ENCODE results near the gene S1PR3. TPM values are rescaled to one million over a fixed set of nuclear protein-coding genes. Genes with fewer than 3 reads are reported as not detected.
A peak's percentile ranks its signal among the peaks of the same experiment; 100 is the strongest.

Gene S1PR3
- polyA plus RNA-seq, 2 of the 4 experiments (the other 2 are of a cell fraction): 26.4 to 33.7 TPM

DNA sequence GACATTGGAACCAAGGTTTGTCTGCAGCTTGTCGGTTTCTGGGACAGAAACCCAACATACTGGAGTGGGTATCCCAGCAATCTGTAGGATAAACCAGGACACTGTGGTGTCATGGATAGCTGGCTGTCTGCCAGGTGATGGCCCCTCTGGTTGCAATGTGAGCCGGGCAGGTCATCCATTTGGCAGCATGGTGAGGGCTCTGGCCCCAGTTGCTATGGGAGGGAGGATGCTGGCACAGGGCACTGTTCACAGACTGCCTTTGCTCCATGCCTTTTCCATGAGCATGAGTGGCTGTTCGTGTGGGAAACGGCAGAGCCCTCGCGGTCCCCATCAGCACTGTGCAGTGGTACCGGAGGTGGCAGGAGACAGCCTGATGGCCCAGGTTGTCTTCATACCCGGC, 6.4 kb downstream of the S1PR3 start:
- TF ChIP-seq JUN (IDR thresholded peaks at IDR 0.05): no peak
- TF ChIP-seq, protein P1, sequence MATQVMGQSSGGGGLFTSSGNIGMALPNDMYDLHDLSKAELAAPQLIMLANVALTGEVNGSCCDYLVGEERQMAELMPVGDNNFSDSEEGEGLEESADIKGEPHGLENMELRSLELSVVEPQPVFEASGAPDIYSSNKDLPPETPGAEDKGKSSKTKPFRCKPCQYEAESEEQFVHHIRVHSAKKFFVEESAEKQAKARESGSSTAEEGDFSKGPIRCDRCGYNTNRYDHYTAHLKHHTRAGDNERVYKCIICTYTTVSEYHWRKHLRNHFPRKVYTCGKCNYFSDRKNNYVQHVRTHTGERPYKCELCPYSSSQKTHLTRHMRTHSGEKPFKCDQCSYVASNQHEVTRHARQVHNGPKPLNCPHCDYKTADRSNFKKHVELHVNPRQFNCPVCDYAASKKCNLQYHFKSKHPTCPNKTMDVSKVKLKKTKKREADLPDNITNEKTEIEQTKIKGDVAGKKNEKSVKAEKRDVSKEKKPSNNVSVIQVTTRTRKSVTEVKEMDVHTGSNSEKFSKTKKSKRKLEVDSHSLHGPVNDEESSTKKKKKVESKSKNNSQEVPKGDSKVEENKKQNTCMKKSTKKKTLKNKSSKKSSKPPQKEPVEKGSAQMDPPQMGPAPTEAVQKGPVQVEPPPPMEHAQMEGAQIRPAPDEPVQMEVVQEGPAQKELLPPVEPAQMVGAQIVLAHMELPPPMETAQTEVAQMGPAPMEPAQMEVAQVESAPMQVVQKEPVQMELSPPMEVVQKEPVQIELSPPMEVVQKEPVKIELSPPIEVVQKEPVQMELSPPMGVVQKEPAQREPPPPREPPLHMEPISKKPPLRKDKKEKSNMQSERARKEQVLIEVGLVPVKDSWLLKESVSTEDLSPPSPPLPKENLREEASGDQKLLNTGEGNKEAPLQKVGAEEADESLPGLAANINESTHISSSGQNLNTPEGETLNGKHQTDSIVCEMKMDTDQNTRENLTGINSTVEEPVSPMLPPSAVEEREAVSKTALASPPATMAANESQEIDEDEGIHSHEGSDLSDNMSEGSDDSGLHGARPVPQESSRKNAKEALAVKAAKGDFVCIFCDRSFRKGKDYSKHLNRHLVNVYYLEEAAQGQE (IDR thresholded peaks at IDR 0.05): no peak
- TF ChIP-seq HOXA7 (CRISPR knock-in tag; IDR thresholded peaks at IDR 0.05): no peak
- TF ChIP-seq TFCP2L1 (CRISPR knock-in tag; IDR thresholded peaks at IDR 0.05): no peak
- no peak for TF ChIP-seq EP300 (IDR thresholded peaks at IDR 0.05)
- no peak for TF ChIP-seq FOSL2 (IDR thresholded peaks at IDR 0.05)
- TF ChIP-seq FOSL2 (CRISPR knock-in tag; IDR thresholded peaks at IDR 0.05): no peak
- no peak for TF ChIP-seq HES2 (IDR thresholded peaks at IDR 0.05)
- no peak for TF ChIP-seq ESRRA (IDR thresholded peaks at IDR 0.05; ENCODE audit: borderline replicate concordance, low read length)
- TF ChIP-seq SREBF2 (IDR thresholded peaks at IDR 0.05): no peak
- no peak for TF ChIP-seq NPAS2 (CRISPR knock-in tag; IDR thresholded peaks at IDR 0.05; ENCODE audit: borderline replicate concordance)
- no peak for TF ChIP-seq BHLHE40 (IDR thresholded peaks at IDR 0.05; ENCODE audit: low read depth, low read length)
- no peak for TF ChIP-seq RFX5 (IDR thresholded peaks at IDR 0.05)
- TF ChIP-seq MAFK (IDR thresholded peaks at IDR 0.05; ENCODE audit: partially characterized antibody): no peak
- no peak for TF ChIP-seq BCL3 (IDR thresholded peaks at IDR 0.05)
- no peak for TF ChIP-seq FOSB (CRISPR knock-in tag; IDR thresholded peaks at IDR 0.05)
- TF ChIP-seq CBX2 (IDR thresholded peaks at IDR 0.05; ENCODE audit: borderline replicate concordance, low read depth): no peak
- FAIRE-seq: no peak
- H3K9me3 ChIP-seq: no peaks in the 10 kb centered on the region
- H3K4me3 ChIP-seq: no peak overlapping the region
- H3K27ac ChIP-seq: peak overlapping the region; percentile 3 to 81; a peak in 3 of 6 replicates
- no peak for ATAC-seq
- ChIA-PET POLR2A (no interaction called here), CTCF (interaction anchor here (1.5 kb wide), 1 partner anchor 404 kb away, joined by 4 read pairs; no protein-coding TSS in a partner anchor)
- WGBS (ENCODE audit: missing lambda C conversion rate): 76% methylated on average over 6 of the region's 8 CpGs
- peaks cover 48% of the 10 kb centered on the region for H3K4me1 ChIP-seq
- DNase-seq (ENCODE audit: low read depth in 1 of 2, low spot score in 1 of 2): no peak
- H3K4me2 ChIP-seq: no peak overlapping the region

DNA sequence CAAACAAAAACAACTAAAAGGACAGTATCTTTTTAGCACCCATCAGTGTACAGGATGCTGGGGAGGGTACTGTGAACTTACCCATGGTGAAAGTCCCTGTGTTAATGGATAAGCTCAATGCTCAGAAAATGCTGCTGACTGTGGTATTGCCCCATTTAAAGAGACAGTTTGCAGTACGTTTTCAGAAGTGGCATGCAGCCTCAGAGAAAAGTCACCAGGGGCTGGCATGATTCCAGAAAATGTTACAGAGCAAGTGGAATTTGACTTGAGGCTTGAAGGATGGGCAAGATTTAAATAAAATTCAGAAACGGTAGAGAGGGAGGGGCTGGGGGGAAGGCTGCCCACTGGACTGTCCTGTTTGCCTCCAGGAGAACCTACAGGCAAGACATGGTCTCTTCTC, 7.2 kb downstream of the S1PR3 start:
- POLR2A ChIA-PET: no interaction called here
- no peak overlapping the region for H3K4me3 ChIP-seq
- H3K27ac ChIP-seq: peak overlapping the region; percentile 3 to 81
- H3K4me2 ChIP-seq: peak overlapping the region; percentile 35; the same call in 2 of the 3 replicates
- TF ChIP-seq E2F6 (IDR thresholded peaks at IDR 0.05; ENCODE audit: borderline replicate concordance, low read depth) (no peak), CEBPB (IDR thresholded peaks at IDR 0.05) (no peak), KDM1A (IDR thresholded peaks at IDR 0.05; ENCODE audit: low read depth) (no peak), POLR2AphosphoS2 (conservative IDR thresholded peaks at IDR 0.05; ENCODE audit: low read length) (no peak), ZFP36 (IDR thresholded peaks at IDR 0.05; ENCODE audit: borderline replicate concordance, partially characterized antibody) (no peak), HES2 (IDR thresholded peaks at IDR 0.05) (no peak), CBX2 (IDR thresholded peaks at IDR 0.05; ENCODE audit: borderline replicate concordance, low read depth) (no peak), MAFK (IDR thresholded peaks at IDR 0.05; ENCODE audit: partially characterized antibody) (no peak), HOXB13 (CRISPR knock-in tag; IDR thresholded peaks at IDR 0.05; ENCODE audit: low read depth) (no peak), NPAS2 (CRISPR knock-in tag; IDR thresholded peaks at IDR 0.05; ENCODE audit: borderline replicate concordance) (no peak), RCOR1 (IDR thresholded peaks at IDR 0.05; ENCODE audit: low read depth, low read length) (no peak), SMC3 (IDR thresholded peaks at IDR 0.05) (no peak), BHLHE40 (IDR thresholded peaks at IDR 0.05; ENCODE audit: low read depth, low read length) (no peak), JUN (IDR thresholded peaks at IDR 0.05) (no peak), CHD4 (IDR thresholded peaks at IDR 0.05; ENCODE audit: borderline replicate concordance) (no peak), FOXS1 (CRISPR knock-in tag; IDR thresholded peaks at IDR 0.05) (no peak)
- TF ChIP-seq, protein P2, sequence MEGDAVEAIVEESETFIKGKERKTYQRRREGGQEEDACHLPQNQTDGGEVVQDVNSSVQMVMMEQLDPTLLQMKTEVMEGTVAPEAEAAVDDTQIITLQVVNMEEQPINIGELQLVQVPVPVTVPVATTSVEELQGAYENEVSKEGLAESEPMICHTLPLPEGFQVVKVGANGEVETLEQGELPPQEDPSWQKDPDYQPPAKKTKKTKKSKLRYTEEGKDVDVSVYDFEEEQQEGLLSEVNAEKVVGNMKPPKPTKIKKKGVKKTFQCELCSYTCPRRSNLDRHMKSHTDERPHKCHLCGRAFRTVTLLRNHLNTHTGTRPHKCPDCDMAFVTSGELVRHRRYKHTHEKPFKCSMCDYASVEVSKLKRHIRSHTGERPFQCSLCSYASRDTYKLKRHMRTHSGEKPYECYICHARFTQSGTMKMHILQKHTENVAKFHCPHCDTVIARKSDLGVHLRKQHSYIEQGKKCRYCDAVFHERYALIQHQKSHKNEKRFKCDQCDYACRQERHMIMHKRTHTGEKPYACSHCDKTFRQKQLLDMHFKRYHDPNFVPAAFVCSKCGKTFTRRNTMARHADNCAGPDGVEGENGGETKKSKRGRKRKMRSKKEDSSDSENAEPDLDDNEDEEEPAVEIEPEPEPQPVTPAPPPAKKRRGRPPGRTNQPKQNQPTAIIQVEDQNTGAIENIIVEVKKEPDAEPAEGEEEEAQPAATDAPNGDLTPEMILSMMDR (IDR thresholded peaks at IDR 0.05): no peak
- FAIRE-seq (no peak), ATAC-seq (peak in 1 of 2 experiments; percentile 14; a peak in 2 of 6 replicates), DNase-seq (ENCODE audit: low read depth in 1 of 2, low spot score in 1 of 2) (no peak)
- CTCF ChIA-PET: interaction anchor here (1.0 to 1.2 kb wide), 2 partner anchors 342 to 405 kb away, joined by 3 to 6 read pairs; no protein-coding TSS in a partner anchor
- peaks cover 39% of the 10 kb centered on the region for H3K4me1 ChIP-seq
- H3K9me3 ChIP-seq: no peaks in the 10 kb centered on the region
- WGBS (ENCODE audit: missing lambda C conversion rate): 15% methylated on average over 2 of the region's 2 CpGs

All from A549 (cell line).